Activated CD4-positive, alpha-beta T cell treated with anti-CD3 and anti-CD28 coated beads for 24 hours (primary cell): ENCODE data around the gene SEMA6B.

ENCODE experiments used
- DNase-seq, 2 donors: peaks; one replicate each; pipeline ENCODE4 v3.0.0-alpha.2; 2020; ENCODE audit warnings: low read depth in 2 of 2

Gene SEMA6B

GRCh38 chr19:4507804-4508203 is 51.7 kb downstream of the SEMA6B start:
- no peak for DNase-seq

DNA sequence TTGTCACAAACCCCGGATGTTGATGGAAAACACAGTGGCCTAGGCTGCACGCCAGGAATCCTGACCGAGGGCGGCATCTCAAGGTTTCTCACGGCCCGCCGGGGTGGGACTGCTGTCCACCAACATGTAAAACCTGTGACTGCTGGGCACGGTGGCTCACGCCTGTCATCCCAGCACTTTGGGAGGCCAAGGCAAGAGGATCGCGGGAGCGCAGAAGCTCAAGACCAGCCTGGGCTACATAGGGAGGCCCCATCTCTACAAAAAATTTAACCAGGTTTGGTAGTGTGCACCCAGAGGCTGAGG is 52.4 kb downstream of the SEMA6B start:
- no peak for DNase-seq

GRCh38 chr19:4506449-4507149 is 52.9 kb downstream of the SEMA6B start:
- DNase-seq: no peak

DNA sequence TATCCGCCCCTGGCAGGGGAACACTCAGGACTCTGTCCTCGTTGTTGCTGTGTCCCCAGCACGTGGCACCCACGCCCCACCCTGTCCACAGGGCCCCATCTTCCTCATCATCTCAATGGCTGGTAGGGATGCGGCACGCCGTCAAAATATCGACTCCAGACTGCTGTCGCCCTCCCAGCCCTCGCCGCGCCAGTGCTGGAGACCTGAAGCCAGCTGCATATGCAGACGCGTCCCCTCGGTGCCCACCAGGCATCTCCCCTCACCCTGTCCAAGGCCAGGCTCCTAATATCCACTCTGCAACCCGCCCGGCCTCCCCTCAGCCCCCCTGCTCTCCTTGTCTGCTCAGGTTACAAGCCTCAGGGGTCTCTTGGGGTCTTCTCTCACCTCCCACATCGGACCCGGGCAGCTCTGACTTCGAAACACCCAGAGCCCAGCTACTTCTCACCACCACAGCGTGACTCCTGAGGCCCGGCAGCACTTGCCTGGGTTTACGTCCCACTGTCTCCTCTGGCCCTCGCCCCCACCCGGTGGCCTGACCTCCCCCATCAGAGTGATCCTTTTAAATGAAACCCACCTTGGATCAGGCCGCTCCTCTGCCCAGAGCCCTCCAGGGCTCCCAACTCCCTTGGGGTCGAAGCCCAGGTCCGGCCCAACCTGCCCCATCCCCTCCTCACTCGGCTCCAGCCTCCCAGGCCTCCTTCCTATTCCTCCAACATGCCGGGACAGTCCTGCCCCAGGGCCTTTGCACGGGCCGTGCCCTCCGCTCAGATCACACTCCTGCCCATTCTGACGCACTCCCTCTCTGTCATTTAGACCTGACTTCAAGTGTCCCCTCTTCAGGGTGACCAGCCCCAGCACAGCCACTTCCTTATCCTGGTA is 53.7 kb downstream of the SEMA6B start:
- DNase-seq: no peak

GRCh38 chr19:4504891-4505569 is 54.5 kb downstream of the SEMA6B start:
- DNase-seq: no peak

GRCh38 chr19:4504297-4504701 is 55.2 kb downstream of the SEMA6B start:
- no peak for DNase-seq

GRCh38 chr19:4503825-4504170 is 55.7 kb downstream of the SEMA6B start:
- no peak for DNase-seq

GRCh38 chr19:4503132-4503824 is 56.2 kb downstream of the SEMA6B start:
- no peak for DNase-seq

DNA sequence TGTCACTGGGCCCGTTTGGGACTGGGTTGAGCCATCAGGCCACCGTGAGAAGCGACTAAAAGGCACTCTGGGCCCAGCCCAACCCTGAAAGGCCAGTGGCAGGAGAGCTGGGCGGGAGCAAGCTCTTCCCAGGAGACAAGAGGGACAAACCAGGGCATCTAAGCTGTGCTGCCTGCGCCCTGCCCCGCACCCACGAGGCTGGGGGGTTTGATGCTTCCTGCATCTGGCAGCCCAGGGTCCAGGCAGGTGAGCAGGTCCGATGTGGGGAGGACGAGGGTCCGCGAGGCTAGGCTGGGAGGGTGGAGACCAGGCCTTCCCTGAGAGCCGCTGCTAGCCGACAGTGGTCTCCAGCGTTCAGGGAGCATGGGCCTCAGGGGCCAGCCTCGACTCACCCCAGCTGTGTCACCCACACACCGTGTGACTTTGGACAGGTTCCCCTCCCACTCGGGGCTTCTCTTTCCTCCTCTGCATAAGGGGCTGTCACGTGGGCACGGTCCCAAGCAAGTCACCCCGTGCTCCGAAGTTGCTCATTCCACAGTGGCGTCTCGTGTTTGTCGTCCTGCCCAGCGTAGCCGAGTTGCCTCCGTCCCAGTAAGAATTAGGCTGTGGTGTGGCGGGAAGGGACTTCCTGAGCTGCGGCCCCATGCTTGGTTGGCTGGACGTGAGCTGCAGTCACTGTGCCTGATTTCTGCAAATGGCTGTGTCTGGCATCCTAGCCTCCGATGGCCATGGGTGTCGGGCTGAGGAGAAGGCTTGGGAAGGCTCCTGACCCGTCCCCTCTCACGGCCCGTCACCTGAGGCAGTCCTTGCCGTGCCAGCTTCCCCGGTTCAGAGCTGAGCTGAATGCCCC is 57.0 kb downstream of the SEMA6B start:
- no peak for DNase-seq

DNA sequence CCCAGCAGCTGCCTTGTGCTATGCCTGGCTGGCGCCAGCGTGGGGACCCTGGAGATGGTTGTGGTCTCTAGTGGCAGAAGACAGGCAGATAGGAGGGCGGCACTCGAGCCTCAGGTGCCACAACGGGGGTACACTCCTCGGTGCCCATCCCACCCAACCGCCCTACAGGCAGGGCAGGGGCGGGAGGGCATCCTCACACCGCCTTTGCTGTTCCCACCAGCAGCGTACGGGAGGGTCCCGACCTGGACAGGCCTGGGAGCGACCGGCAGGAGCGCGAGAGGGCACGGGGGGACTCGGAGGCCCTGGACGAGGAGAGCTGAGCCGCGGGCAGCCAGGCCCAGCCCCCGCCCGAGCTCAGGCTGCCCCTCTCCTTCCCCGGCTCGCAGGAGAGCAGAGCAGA is 57.8 kb downstream of the SEMA6B start:
- no peak for DNase-seq

- DNase-seq: no peak
Observed at GRCh38 chr19:4500841-4501591, 58.5 kb downstream of the SEMA6B start.

DNA sequence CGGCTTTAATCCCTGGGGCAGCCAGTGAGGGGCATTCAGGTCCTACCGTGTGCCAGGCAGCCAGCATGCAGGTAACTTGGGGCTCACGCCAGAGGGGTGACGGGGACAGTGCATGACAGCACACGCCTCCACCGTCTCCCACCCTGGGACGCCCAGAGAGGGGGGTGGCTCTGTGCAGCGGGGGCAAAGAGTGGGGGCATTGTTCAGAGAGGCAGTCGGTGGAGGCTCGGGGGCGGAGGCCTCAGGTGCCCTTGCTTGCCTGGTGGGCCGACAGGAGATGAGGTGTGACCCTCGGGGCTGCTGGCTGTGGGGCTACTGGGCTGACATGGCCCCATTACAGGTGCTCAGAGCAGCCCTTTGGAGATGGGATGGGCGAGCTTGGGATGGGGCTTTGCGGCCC is 59.6 kb downstream of the SEMA6B start:
- DNase-seq: no peak

- no peak for DNase-seq
Observed at GRCh38 chr19:4499318-4499717, 60.2 kb downstream of the SEMA6B start.

DNA sequence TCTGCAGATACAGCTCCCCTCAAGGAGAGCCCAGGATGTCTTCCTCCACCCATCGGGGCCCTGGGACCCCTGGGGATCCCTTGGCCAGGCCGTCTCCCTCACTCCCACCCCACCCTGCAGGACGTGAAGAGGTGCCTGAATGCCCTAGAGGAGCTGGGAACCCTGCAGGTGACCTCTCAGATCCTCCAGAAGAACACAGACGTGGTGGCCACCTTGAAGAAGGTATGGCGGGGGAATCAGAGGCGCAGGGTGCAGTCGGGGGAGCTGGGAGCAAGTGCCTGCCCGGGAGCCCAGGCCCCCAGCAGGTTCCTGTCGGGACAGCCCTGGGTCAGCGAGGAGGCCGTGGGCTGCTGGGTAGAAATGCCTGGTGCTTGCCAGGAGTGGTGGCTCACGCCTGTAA is 60.8 kb downstream of the SEMA6B start:
- DNase-seq: no peak

DNA sequence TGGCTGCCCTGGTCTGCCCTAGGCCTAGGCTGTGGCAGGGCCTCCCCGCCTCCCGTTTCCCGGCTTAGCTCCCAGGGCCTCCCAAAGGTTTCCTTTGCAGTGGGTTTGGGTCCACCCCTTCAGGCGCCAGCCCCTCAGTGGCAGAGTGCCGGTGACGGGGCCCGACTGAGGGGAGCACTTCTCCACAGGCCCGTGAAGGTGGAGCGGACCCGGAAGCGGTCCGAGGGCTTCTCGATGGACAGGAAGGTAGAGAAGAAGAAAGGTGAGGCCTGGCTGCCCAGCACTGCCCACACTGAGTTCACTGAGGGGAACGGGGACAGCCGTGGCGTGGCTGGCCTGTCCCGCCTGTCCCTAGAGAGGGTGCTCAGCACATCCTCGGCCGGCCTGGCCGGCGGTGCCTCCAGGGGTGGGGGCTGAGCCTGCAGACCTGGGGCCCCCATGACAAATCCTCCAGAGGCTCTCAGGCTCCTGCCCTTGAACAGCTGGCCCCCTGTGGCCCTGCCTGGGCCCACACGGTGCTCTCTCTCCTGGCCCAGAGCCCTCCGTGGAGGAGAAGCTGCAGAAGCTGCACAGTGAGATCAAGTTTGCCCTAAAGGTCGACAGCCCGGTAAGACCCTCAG is 61.6 kb downstream of the SEMA6B start:
- no peak for DNase-seq

DNA sequence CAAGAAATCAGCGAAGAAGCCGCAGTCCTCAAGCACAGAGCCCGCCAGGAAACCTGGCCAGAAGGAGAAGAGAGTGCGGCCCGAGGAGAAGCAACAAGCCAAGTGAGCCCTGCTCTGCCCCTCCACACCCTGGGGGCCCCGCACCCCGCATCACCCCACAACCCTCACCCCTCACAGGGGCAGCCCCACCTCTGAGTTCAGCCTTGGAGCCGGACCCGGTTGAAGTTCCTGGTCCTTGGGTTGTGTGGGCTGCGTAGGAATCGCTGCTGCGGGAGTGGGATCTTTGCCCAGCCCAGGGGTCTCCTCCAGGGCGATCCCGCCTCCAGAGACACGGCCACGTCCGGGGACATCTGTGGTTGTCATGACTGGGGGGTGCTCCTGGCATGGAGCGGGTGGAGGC is 63.2 kb downstream of the SEMA6B start:
- DNase-seq: no peak

- DNase-seq: no peak
Observed at GRCh38 chr19:4495471-4495870, 64.0 kb downstream of the SEMA6B start.

DNA sequence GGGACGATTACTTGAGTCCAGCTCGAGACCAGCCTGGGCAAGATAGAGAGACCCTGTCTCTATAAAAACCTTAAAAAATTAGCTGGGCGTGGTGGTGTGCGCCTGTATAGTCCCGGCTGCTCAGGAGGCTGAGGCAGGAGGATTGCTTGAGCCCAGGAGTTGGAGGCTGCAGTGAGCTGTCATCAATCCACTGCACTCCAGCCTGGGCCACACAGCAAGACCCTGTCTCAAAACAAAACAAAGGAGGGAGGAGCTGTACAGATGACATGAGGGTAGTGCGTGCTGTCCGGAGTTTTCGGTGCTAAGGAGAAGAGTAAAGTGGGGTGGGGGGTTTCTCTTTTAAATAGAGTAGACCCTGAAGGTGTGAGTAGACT is 64.8 kb downstream of the SEMA6B start:
- no peak for DNase-seq

GRCh38 chr19:4493929-4494690 is 65.4 kb downstream of the SEMA6B start:
- no peak for DNase-seq
